Measurements from ENCODE around the gene EFEMP1.

DNA sequence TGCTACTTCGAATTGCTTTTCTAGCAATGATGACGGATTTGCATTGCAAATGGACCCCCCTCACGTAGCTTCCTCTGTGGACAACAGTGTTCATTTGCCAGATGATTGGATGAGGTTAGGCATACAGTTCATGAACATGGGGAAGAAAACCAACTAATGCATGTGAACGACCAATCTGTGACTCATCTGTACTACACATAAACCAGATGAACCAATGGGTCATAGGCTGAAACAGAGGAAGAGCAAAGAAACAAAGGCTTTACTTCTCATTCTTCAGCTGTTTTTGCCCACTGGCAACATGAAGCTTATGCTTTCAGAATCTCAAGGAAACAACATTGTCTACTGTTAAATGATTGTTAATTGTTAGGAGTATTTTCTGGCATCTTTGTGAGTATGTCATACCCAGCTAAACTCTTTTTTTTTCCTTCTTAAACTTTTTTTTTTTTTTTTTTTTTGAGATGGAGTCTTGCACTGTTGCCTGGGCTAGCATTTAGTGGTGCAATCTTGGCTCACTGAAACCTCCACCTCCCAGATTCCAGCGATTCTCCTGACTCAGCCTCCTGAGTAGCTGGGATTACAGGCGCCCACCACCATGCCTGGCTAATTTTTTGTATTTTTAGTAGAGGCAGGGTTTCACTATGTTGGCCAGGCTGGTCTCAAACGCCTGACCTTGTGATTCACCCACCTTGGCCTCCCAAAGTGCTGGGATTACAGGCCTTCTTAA lies 35.5 kb downstream of the EFEMP1 start:
- TF ChIP-seq, protein P1, sequence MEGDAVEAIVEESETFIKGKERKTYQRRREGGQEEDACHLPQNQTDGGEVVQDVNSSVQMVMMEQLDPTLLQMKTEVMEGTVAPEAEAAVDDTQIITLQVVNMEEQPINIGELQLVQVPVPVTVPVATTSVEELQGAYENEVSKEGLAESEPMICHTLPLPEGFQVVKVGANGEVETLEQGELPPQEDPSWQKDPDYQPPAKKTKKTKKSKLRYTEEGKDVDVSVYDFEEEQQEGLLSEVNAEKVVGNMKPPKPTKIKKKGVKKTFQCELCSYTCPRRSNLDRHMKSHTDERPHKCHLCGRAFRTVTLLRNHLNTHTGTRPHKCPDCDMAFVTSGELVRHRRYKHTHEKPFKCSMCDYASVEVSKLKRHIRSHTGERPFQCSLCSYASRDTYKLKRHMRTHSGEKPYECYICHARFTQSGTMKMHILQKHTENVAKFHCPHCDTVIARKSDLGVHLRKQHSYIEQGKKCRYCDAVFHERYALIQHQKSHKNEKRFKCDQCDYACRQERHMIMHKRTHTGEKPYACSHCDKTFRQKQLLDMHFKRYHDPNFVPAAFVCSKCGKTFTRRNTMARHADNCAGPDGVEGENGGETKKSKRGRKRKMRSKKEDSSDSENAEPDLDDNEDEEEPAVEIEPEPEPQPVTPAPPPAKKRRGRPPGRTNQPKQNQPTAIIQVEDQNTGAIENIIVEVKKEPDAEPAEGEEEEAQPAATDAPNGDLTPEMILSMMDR (conservative IDR thresholded peaks at IDR 0.05; ENCODE audit: low read depth, low read length), result no peak
- no peak for TF ChIP-seq EZH2 (IDR thresholded peaks at IDR 0.05; ENCODE audit: borderline replicate concordance, low read depth, low read length, poor library complexity, severe bottlenecking)

Measured in A673 (cell line).